Sigmoid colon (tissue), 7 donors: ENCODE measurements around the gene MAPKAP1. TPM values are rescaled to one million over a fixed set of nuclear protein-coding genes. Genes with fewer than 3 reads are reported as not detected.

ENCODE experiments used
- DNase-seq: peaks from one replicate; pipeline ENCODE4 v3.0.0-alpha.2; 2019
- H3K27ac ChIP-seq, 4 donors: fragments of 200-600 bp; sonication (generic); one replicate each; pipeline ENCODE4 v1.5.1; 2016 to 2019; ENCODE audit warnings: mild to moderate bottlenecking in 1 of 4
- H3K27me3 ChIP-seq, 3 donors: fragments of 200-600 bp; sonication (generic); one replicate each; pipeline ENCODE4 v1.5.1; 2019; ENCODE audit warnings: mild to moderate bottlenecking in 1 of 3
- H3K36me3 ChIP-seq, 4 donors: fragments of 200-600 bp; sonication (generic); one replicate each; pipeline ENCODE4 v1.5.1; 2016 to 2019
- H3K4me1 ChIP-seq, 4 donors: fragments of 200-600 bp; sonication (generic); one replicate each; pipeline ENCODE4 v1.5.1; 2017 to 2019
- H3K4me3 ChIP-seq, 4 donors: fragments of 200-600 bp; sonication (generic); one replicate each; pipeline ENCODE4 v1.5.1; 2017 to 2019; ENCODE audit warnings: mild to moderate bottlenecking in 2 of 4, moderate library complexity in 1 of 4
- H3K9me3 ChIP-seq, 4 donors: fragments of 200-600 bp in 3 of 4; sonication (generic) in 3 of 4; one replicate each; pipeline versions ENCODE4 v1.5.1 to v1.6.1; 2013 to 2019
- EP300 ChIP-seq, 4 donors: sonication (generic); formaldehyde crosslinking; IDR thresholded peaks; one replicate each; pipeline ENCODE4 v1.6.1; 2017; ENCODE audit warnings: antibody characterized with exemption in 4 of 4
- POLR2A ChIP-seq, 2 donors: fragments of 450-650 bp; IDR thresholded peaks; one replicate each; pipeline ENCODE4 v1.6.1; 2016; ENCODE audit warnings: antibody characterized with exemption in 2 of 2, mild to moderate bottlenecking in 2 of 2, moderate library complexity in 2 of 2
- POLR2AphosphoS5 ChIP-seq, 4 donors: sonication (generic); formaldehyde crosslinking; IDR thresholded peaks; one replicate each; pipeline ENCODE4 v1.6.1; 2017; ENCODE audit warnings: antibody characterized with exemption in 4 of 4
- WGBS, 2 donors: extraction: QIAGEN DNeasy Blood & Tissue Kit; methylation state at CpG; one replicate each; pipeline ENCODE4 v1.1.7; 2013; 5-methylcytosine and 5-hydroxymethylcytosine counted together
- intact Hi-C: fragments of 100-400 bp; cut with DNase I; formaldehyde crosslinking; loops from one replicate; pipeline ENCODE4 v1.15.1; 2023
- polyA plus RNA-seq, 3 donors: library from polyadenylated mRNA; stranded (reverse); fragments of 200-250 nt; gene quantifications; one replicate each; pipeline ENCODE4 v1.2.3, GENCODE V29; 2013
- total RNA-seq, 4 donors: library from RNA; depleted of rRNA; stranded (reverse); fragments of >200 nt; gene quantifications; one replicate each; pipeline ENCODE4 v1.1.0, GENCODE V29; 2016
- TF ChIP-seq, protein P1 (sequence below), 4 experiments: fragments of 450-650 bp in 3 of 4; fragments of 200-600 bp in 1 of 4; IDR thresholded peaks; one replicate each; pipeline ENCODE4 v1.5.1; 2016 to 2019; ENCODE audit warnings: antibody characterized with exemption in 4 of 4, mild to moderate bottlenecking in 3 of 4, moderate library complexity in 2 of 4
- donor health status: healthy with polysubstance abuse.
- donor health status: Bipolar disorder and iron deficiency.
- donor health status: healthy.

Gene MAPKAP1
- total and polyA plus RNA-seq, 7 donors, result 37.2 to 155 (median 84.3) TPM

- H3K4me3 ChIP-seq, result no peak overlapping the region
- intact Hi-C loops, result no loop called here
- peaks cover 0 to 7% (median 0%) of the 10 kb centered on the region in 4 donors for H3K36me3 ChIP-seq
- H3K9me3 ChIP-seq, result no peaks in the 10 kb centered on the region
- TF ChIP-seq POLR2AphosphoS5 (IDR thresholded peaks at IDR 0.05) (no peak), EP300 (IDR thresholded peaks at IDR 0.05) (no peak), POLR2A (IDR thresholded peaks at IDR 0.05) (no peak)
- TF ChIP-seq, protein P1, sequence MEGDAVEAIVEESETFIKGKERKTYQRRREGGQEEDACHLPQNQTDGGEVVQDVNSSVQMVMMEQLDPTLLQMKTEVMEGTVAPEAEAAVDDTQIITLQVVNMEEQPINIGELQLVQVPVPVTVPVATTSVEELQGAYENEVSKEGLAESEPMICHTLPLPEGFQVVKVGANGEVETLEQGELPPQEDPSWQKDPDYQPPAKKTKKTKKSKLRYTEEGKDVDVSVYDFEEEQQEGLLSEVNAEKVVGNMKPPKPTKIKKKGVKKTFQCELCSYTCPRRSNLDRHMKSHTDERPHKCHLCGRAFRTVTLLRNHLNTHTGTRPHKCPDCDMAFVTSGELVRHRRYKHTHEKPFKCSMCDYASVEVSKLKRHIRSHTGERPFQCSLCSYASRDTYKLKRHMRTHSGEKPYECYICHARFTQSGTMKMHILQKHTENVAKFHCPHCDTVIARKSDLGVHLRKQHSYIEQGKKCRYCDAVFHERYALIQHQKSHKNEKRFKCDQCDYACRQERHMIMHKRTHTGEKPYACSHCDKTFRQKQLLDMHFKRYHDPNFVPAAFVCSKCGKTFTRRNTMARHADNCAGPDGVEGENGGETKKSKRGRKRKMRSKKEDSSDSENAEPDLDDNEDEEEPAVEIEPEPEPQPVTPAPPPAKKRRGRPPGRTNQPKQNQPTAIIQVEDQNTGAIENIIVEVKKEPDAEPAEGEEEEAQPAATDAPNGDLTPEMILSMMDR (IDR thresholded peaks at IDR 0.05), result no peak
- no peak overlapping the region for H3K27ac ChIP-seq
- WGBS, 2 donors, result 22 to 63% methylated on average over 4 of the region's 4 CpGs
- DNase-seq, result no peak
- H3K4me1 ChIP-seq, result peaks cover 0 to 13% (median 4%) of the 10 kb centered on the region in 4 donors
- no peaks in the 10 kb centered on the region for H3K27me3 ChIP-seq
Measured at GRCh38 chr9:125589287-125589686, 117.7 kb downstream of the MAPKAP1 start.

DNA sequence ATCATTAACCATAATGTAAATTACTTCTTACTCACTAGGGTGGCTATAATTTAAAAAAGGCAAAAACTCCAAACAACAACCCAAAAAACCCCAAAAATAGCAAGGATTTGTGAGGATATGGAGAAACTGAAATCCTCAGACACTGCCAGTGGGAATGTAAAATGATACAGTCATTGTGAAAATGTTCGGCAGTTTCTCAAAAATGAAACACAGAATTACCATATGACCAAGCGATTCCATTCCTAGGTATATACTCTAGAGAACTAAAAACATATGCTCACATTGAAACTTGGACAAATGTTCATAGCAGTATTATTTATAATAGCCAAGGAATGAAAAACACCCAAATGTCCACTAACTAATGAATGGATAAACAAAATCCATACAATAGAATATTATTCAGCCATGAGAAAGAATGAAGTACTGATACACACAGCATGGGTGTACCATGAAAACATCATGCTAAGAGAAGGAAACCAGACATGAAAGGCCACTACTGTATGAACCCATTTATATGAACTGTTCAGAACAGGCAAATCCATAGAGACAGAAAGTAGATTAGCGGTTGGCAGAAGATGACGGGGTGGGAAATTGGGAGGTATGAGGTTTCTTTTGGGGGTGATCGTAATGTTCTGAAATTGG is 119.1 kb downstream of the MAPKAP1 start:
- H3K27ac ChIP-seq, result no peak overlapping the region
- WGBS, 2 donors, result 94 to 98% methylated on average over 5 of the region's 5 CpGs
- H3K27me3 ChIP-seq, result no peaks in the 10 kb centered on the region
- H3K9me3 ChIP-seq, result no peaks in the 10 kb centered on the region
- intact Hi-C loops, result no loop called here
- H3K36me3 ChIP-seq, result peaks cover 0 to 13% (median 0%) of the 10 kb centered on the region in 4 donors
- no peak for DNase-seq
- H3K4me1 ChIP-seq, result peaks cover 0 to 7% (median 4%) of the 10 kb centered on the region in 4 donors
- TF ChIP-seq EP300 (IDR thresholded peaks at IDR 0.05) (no peak), POLR2AphosphoS5 (IDR thresholded peaks at IDR 0.05) (no peak), POLR2A (IDR thresholded peaks at IDR 0.05) (no peak)
- TF ChIP-seq, protein P1 (IDR thresholded peaks at IDR 0.05), result no peak
- no peak overlapping the region for H3K4me3 ChIP-seq

DNA sequence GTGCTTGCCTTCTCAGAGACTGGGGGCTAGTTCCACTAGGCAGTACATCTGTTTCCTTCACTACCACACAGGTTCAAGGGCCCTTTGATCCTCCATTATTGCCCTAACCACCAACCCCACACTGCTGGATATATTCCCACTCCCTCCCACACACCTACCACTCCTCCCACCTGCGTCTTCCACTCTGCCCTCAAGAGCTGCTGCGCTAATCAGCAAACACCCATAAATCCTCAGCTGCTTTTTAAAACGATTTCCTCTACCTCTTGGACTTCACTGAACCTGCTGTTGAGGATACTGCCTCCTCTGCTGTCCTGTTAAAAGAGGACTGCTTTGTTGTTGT is 120.9 kb downstream of the MAPKAP1 start:
- WGBS, 2 donors, result 15 to 44% methylated on average over 3 of the region's 3 CpGs
- Histone ChIP-seq H3K4me1 (peaks cover 0 to 7% (median 4%) of the 10 kb centered on the region in 4 donors), H3K4me3 (no peak overlapping the region), H3K9me3 (no peaks in the 10 kb centered on the region), H3K27ac (no peak overlapping the region), H3K27me3 (no peaks in the 10 kb centered on the region), H3K36me3 (peaks cover 0 to 13% (median 0%) of the 10 kb centered on the region in 4 donors)
- no peak for DNase-seq
- intact Hi-C loops, result no loop called here
- TF ChIP-seq, protein P1 (IDR thresholded peaks at IDR 0.05), result no peak
- TF ChIP-seq POLR2AphosphoS5 (IDR thresholded peaks at IDR 0.05) (no peak), POLR2A (IDR thresholded peaks at IDR 0.05) (no peak), EP300 (IDR thresholded peaks at IDR 0.05) (no peak)

GRCh38 chr9:125585503-125586171 is 121.4 kb downstream of the MAPKAP1 start:
- TF ChIP-seq, protein P1 (IDR thresholded peaks at IDR 0.05), result no peak
- no peak for TF ChIP-seq POLR2AphosphoS5 (IDR thresholded peaks at IDR 0.05)
- no peak for TF ChIP-seq POLR2A (IDR thresholded peaks at IDR 0.05)
- no peak for TF ChIP-seq EP300 (IDR thresholded peaks at IDR 0.05)
- Histone ChIP-seq H3K27ac (no peak overlapping the region), H3K4me3 (no peak overlapping the region), H3K36me3 (peaks cover 0 to 13% (median 0%) of the 10 kb centered on the region in 4 donors), H3K9me3 (no peaks in the 10 kb centered on the region), H3K4me1 (peaks cover 0 to 7% (median 3%) of the 10 kb centered on the region in 4 donors), H3K27me3 (no peaks in the 10 kb centered on the region)
- WGBS, 2 donors, result 88 to 92% methylated on average over 11 of the region's 11 CpGs
- intact Hi-C loops, result no loop called here
- DNase-seq, result no peak
